Type B pancreatic cell (in vitro differentiated cells): ENCODE measurements around the gene SELL. TPM values are rescaled to one million over a fixed set of nuclear protein-coding genes. Genes with fewer than 3 reads are reported as not detected.

ENCODE experiments used
- DNase-seq: peaks from one replicate; pipeline ENCODE4 v3.0.0; 2021; ENCODE audit warnings: mixed read lengths; ENCODE audit not compliant: unreplicated experiment; ENCODE audit errors: extremely low spot score
- H3K27ac Mint-ChIP-seq: 2 replicates; pipeline ENCODE4 v1.8.0; 2021; ENCODE audit warnings: mild to moderate bottlenecking, mixed read lengths
- H3K27me3 Mint-ChIP-seq: 2 replicates; pipeline ENCODE4 v1.8.0; 2021; ENCODE audit warnings: mixed read lengths
- H3K36me3 Mint-ChIP-seq: 2 replicates; pipeline ENCODE4 v1.8.0; 2021; ENCODE audit warnings: mixed read lengths
- H3K4me1 Mint-ChIP-seq: one replicate; pipeline ENCODE4 v1.8.0; 2021; ENCODE audit warnings: mixed read lengths; ENCODE audit not compliant: unreplicated experiment
- H3K4me3 Mint-ChIP-seq: 2 replicates; pipeline ENCODE4 v1.8.0; 2021; ENCODE audit warnings: mild to moderate bottlenecking, mixed read lengths
- H3K9me3 Mint-ChIP-seq: 2 replicates; pipeline ENCODE4 v1.8.0; 2021; ENCODE audit warnings: mixed read lengths
- total RNA-seq: library from RNA; stranded (reverse); gene quantifications from 2 replicates; pipeline ENCODE4 v1.2.1, GENCODE V29; 2021; ENCODE audit warnings: low replicate concordance
- TF ChIP-seq, protein P1 (sequence below): fragments of 200-600 bp; sonication (generic); conservative IDR thresholded peaks from 2 replicates; pipeline ENCODE4 v1.5.0; 2021; ENCODE audit warnings: antibody characterized with exemption, mild to moderate bottlenecking

Gene SELL
- total RNA-seq, 1 donor from 2014 or later, result 0.17 TPM

DNA sequence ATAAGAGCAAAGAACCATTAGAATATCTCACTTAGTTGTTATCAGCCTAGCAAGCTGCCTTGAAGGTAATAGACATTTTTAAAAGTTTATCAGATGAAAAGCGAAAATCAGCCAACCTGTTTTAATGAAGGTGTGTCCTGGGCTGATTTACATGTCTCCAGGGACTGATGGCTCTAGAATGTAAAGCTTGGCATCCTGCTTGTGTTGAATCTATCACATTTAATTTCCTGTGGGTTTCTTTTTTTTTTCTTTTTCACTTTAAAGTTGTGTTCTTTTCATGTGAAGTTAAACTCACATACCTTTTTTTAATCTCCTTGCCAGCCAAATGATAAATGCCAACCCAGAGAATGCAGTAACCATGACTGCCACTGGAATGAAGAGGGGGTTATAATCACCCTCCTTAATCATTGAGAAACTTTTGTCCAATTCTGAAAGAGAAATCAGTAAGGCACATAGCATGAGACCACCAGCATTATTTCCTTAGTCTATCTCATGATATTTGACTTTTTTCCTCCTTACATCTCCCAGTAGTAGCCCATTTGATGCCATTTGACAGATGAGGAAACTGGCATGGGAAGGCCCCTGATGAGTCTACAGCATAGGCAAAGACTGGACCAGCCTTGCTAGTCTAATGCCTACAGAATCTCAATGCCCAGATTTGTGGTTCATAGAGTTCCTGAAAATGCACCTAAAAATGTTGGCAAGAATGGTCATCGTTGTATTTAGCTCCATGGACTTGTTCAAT lies 10.0 kb downstream of the SELL start:
- no peak for DNase-seq
- Mint-ChIP-seq H3K36me3 (no peaks in the 10 kb centered on the region), H3K27me3 (no peaks in the 10 kb centered on the region), H3K4me3 (no peak overlapping the region), H3K4me1 (peaks cover 4% of the 10 kb centered on the region), H3K27ac (no peak overlapping the region), H3K9me3 (no peaks in the 10 kb centered on the region)
- TF ChIP-seq, protein P1, sequence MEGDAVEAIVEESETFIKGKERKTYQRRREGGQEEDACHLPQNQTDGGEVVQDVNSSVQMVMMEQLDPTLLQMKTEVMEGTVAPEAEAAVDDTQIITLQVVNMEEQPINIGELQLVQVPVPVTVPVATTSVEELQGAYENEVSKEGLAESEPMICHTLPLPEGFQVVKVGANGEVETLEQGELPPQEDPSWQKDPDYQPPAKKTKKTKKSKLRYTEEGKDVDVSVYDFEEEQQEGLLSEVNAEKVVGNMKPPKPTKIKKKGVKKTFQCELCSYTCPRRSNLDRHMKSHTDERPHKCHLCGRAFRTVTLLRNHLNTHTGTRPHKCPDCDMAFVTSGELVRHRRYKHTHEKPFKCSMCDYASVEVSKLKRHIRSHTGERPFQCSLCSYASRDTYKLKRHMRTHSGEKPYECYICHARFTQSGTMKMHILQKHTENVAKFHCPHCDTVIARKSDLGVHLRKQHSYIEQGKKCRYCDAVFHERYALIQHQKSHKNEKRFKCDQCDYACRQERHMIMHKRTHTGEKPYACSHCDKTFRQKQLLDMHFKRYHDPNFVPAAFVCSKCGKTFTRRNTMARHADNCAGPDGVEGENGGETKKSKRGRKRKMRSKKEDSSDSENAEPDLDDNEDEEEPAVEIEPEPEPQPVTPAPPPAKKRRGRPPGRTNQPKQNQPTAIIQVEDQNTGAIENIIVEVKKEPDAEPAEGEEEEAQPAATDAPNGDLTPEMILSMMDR, result no peak

DNA sequence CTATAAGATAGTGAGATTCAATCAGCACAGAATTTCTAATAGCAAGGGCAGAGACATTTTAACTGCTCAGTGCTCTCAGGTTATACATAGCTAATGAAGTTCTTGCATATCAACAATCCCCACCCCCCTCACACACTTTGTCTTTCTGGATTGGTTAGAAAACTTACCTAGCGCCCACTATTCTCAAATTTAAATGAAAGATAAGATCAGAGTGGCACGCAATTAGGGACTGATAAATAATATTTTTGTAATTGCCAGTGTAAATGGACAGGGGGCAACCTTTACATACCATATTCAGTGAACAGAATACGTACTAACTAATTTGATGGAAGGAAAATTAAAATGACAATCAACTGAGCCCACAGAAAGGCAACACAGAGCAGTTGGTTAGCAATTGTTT lies 11.7 kb downstream of the SELL start:
- DNase-seq, result no peak
- no peaks in the 10 kb centered on the region for H3K36me3 Mint-ChIP-seq
- TF ChIP-seq, protein P1, result no peak
- no peaks in the 10 kb centered on the region for H3K27me3 Mint-ChIP-seq
- H3K9me3 Mint-ChIP-seq, result no peaks in the 10 kb centered on the region
- no peak overlapping the region for H3K4me3 Mint-ChIP-seq
- H3K27ac Mint-ChIP-seq, result no peak overlapping the region
- H3K4me1 Mint-ChIP-seq, result peaks cover 4% of the 10 kb centered on the region

DNA sequence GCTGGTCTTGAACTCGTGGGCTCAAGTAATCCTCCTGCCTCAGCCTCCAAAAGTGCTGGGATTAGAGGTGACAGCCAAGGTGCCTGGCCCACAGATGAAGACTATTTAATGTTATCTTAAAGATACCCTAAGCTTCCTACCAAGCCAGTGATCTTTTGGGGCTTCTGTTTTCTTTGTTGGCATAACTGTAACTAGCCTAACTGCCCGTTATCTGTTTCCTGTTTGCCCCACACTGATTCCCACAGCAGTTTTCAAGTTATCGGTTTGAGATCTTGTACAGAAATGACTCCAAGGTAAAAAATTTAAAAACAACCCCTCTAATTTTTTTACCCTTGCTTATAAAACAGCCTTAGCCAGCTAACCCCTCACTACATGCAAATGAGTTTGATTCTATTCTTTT lies 12.4 kb downstream of the SELL start:
- peaks cover 4% of the 10 kb centered on the region for H3K4me1 Mint-ChIP-seq
- no peak for DNase-seq
- TF ChIP-seq, protein P1, result no peak
- H3K9me3 Mint-ChIP-seq, result no peaks in the 10 kb centered on the region
- H3K4me3 Mint-ChIP-seq, result no peak overlapping the region
- H3K27me3 Mint-ChIP-seq, result no peaks in the 10 kb centered on the region
- no peak overlapping the region for H3K27ac Mint-ChIP-seq
- no peaks in the 10 kb centered on the region for H3K36me3 Mint-ChIP-seq

DNA sequence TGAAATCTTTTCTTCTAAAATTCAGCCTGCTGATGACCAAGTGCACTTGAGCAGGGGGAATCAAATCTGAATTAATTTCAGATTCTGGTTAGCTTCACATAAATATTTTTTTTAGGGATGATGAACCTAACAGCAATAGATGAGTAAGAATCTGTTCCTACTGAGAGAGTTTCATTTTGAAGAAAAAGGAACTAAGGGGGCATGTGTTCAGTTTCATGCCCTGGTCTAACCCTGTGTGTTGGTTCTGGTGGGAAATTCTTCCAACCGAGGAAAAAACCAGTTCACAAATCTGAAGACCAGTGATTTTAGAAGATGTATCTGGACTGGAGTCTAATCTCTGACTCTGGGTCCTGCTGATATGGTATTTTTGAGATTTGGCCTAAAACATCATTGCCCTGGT lies 13.7 kb downstream of the SELL start:
- H3K9me3 Mint-ChIP-seq, result no peaks in the 10 kb centered on the region

DNA sequence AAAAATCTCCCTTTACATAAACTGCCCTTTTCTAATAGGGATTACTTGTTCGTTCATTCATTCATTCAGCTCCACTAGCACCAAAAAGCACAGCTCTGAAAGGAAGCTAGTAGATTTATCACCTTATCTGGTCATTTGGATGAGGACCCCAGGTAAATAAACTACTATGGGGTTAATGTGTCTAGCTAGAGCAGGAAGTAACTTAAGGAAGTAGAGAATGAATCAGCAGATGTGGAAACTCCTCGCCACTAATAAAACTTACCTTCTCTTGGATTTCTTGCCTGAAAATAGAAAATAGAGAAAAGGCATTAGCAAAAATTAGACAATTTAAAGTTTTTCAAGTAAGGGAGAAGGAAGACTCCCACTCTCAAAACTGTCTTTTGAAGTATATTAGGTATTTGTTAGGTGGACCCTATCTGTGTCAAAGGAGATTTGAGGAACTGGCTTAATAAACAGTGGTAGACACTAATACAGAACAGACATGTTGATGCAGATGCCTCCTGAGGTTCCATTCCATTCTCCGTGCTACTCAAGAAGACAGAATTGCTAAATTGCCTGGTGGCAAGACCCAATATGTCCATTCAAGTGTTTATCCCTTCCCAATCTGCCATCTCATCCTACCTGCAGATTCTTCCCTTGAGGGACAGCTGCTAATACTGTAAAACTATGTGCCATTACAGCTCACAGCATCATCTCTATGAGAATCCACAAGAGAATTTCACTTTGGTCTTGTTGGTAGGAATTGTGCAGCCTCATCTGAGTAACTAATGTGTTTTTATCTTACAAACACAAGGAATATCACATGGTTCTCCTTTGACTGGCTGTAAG lies 14.9 kb downstream of the SELL start:
- TF ChIP-seq, protein P1, result no peak
- no peak overlapping the region for H3K27ac Mint-ChIP-seq
- peaks cover 4% of the 10 kb centered on the region for H3K4me1 Mint-ChIP-seq
- DNase-seq, result no peak
- H3K9me3 Mint-ChIP-seq, result no peaks in the 10 kb centered on the region
- H3K4me3 Mint-ChIP-seq, result no peak overlapping the region
- H3K27me3 Mint-ChIP-seq, result no peaks in the 10 kb centered on the region
- H3K36me3 Mint-ChIP-seq, result no peaks in the 10 kb centered on the region

More for the DNA sequence above, 13.7 kb downstream of the SELL start:
- Mint-ChIP-seq H3K4me3 (no peak overlapping the region), H3K27ac (no peak overlapping the region), H3K27me3 (no peaks in the 10 kb centered on the region), H3K4me1 (peaks cover 4% of the 10 kb centered on the region), H3K36me3 (no peaks in the 10 kb centered on the region)
- TF ChIP-seq, protein P1, result no peak
- no peak for DNase-seq
